GM12864 (cell line): Measurements from ENCODE around the gene MRPL27.

ENCODE experiments used
- DNase-seq: peaks from one replicate; pipeline ENCODE4 v3.0.0-alpha.2; 2011; ENCODE audit warnings: low read depth
- H3K4me3 ChIP-seq: 2 replicates; pipeline ENCODE4 v1.5.1; 2011; ENCODE audit warnings: mild to moderate bottlenecking, low read depth, low read length, control low read depth
- CTCF ChIP-seq: IDR thresholded peaks from 2 replicates; pipeline ENCODE4 v1.5.1; 2011; ENCODE audit warnings: low read depth, mild to moderate bottlenecking, moderate library complexity, low read length, control low read depth, inconsistent platforms; ENCODE audit errors: missing control alignments

The MRPL27 gene

GRCh38 chr17:50394711-50395110, 21.7 kb upstream of the MRPL27 start:
- DNase-seq, result no peak
- no peak for TF ChIP-seq CTCF
- H3K4me3 ChIP-seq, result no peak overlapping the region

- no peak overlapping the region for H3K4me3 ChIP-seq
- DNase-seq, result no peak
- no peak for TF ChIP-seq CTCF
These were observed 20.7 kb upstream of the MRPL27 start for GRCh38 chr17:50393700-50394099.

GRCh38 chr17:50392621-50393020, 19.6 kb upstream of the MRPL27 start:
- TF ChIP-seq CTCF, result no peak
- H3K4me3 ChIP-seq, result no peak overlapping the region
- DNase-seq, result no peak

GRCh38 chr17:50389534-50389933, 16.6 kb upstream of the MRPL27 start:
- H3K4me3 ChIP-seq, result no peak overlapping the region
- no peak for TF ChIP-seq CTCF
- no peak for DNase-seq

- H3K4me3 ChIP-seq, result no peak overlapping the region
- no peak for DNase-seq
- no peak for TF ChIP-seq CTCF
These were observed 15.7 kb upstream of the MRPL27 start for GRCh38 chr17:50388728-50389127.

- TF ChIP-seq CTCF, result no peak
- DNase-seq, result no peak
- H3K4me3 ChIP-seq, result no peak overlapping the region
These were observed 13.5 kb upstream of the MRPL27 start for GRCh38 chr17:50386510-50386909.

GRCh38 chr17:50382931-50383330, 9.9 kb upstream of the MRPL27 start:
- DNase-seq, result no peak
- TF ChIP-seq CTCF, result no peak
- no peak overlapping the region for H3K4me3 ChIP-seq
